Nephron (organoid): Measurements from ENCODE around the gene TRIM9.
A peak's percentile ranks its signal among the peaks of the same experiment; 100 is the strongest.

Experiments
- H3K27ac Mint-ChIP-seq, 3 experiments: 2 replicates each; pipeline ENCODE4 v1.8.0; 2020; ENCODE audit warnings: mixed read lengths in 3 of 3, mild to moderate bottlenecking in 2 of 3, moderate library complexity in 1 of 3
- H3K27me3 Mint-ChIP-seq: 2 replicates; pipeline ENCODE4 v1.8.0; 2021; ENCODE audit warnings: low read depth, mild to moderate bottlenecking, moderate library complexity, mixed read lengths
- H3K36me3 Mint-ChIP-seq: 2 replicates; pipeline ENCODE4 v1.8.0; 2020; ENCODE audit warnings: low read depth, mixed read lengths
- H3K4me1 Mint-ChIP-seq: 2 replicates; pipeline ENCODE4 v1.8.0; 2020; ENCODE audit warnings: mixed read lengths
- H3K4me3 Mint-ChIP-seq, 3 experiments: 2 replicates each; pipeline ENCODE4 v1.8.0; 2020; ENCODE audit warnings: mild to moderate bottlenecking in 3 of 3, mixed read lengths in 3 of 3, moderate library complexity in 2 of 3
- H3K9me3 Mint-ChIP-seq: 2 replicates; pipeline ENCODE4 v1.8.0; 2020; ENCODE audit warnings: mixed read lengths
- TF ChIP-seq, protein P1 (sequence below), 3 experiments: fragments of 200-600 bp; sonication (generic); IDR thresholded peaks; one replicate each; pipeline ENCODE4 v1.5.0; 2021; ENCODE audit warnings: antibody characterized with exemption in 3 of 3; ENCODE audit not compliant: unreplicated experiment in 3 of 3

Gene TRIM9

DNA sequence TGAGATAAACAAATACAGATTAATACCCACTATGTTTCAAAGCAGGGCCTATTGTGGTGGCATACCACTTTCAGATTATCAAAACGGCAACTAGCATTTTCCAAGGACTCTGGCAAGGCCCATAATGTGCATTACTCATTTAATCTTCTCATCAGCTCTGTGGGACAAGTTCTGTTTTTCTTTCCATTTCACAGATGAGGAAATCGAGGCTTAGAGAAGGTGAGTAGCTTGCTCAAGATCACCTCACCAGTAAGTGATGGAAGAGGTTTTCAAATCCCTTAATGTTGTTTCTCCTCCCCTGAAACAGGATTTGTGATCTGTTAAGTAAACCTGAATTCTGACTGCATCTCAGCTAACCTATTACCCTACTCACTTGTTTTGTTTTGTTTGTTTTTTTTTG, 146.7 kb downstream of the TRIM9 start:
- H3K4me3 Mint-ChIP-seq: no peak overlapping the region
- H3K9me3 Mint-ChIP-seq: peaks cover 3% of the 10 kb centered on the region
- H3K4me1 Mint-ChIP-seq: peaks cover 13% of the 10 kb centered on the region
- TF ChIP-seq, protein P1, sequence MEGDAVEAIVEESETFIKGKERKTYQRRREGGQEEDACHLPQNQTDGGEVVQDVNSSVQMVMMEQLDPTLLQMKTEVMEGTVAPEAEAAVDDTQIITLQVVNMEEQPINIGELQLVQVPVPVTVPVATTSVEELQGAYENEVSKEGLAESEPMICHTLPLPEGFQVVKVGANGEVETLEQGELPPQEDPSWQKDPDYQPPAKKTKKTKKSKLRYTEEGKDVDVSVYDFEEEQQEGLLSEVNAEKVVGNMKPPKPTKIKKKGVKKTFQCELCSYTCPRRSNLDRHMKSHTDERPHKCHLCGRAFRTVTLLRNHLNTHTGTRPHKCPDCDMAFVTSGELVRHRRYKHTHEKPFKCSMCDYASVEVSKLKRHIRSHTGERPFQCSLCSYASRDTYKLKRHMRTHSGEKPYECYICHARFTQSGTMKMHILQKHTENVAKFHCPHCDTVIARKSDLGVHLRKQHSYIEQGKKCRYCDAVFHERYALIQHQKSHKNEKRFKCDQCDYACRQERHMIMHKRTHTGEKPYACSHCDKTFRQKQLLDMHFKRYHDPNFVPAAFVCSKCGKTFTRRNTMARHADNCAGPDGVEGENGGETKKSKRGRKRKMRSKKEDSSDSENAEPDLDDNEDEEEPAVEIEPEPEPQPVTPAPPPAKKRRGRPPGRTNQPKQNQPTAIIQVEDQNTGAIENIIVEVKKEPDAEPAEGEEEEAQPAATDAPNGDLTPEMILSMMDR (IDR thresholded peaks at IDR 0.05; ENCODE audit: unreplicated experiment in 3 of 3): no peak
- peak overlapping the region in 1 of 3 experiments; percentile 28 for H3K27ac Mint-ChIP-seq
- H3K36me3 Mint-ChIP-seq: peaks cover under 1% of the 10 kb centered on the region
- H3K27me3 Mint-ChIP-seq: peaks cover 7% of the 10 kb centered on the region

DNA sequence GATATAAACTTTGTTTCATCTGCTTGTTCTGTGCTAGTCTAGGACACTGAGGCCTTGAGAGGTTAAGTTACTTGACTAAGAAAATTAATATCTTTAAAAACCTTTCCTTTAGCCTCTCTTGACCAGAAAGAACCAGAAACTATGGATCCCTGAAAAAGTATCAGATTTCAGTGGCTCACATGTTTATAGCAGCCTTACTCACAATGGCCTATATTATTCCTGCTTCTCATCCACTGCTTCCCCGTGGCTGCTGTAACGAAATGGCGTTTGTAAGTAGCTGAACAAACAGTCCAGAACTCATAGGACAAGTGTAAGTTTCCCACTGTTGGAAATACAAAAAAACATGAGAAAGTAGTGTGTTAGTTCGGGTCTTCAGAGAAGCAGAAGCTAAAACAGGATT, 147.5 kb downstream of the TRIM9 start:
- H3K36me3 Mint-ChIP-seq: peaks cover 3% of the 10 kb centered on the region
- H3K27me3 Mint-ChIP-seq: peaks cover 7% of the 10 kb centered on the region
- H3K9me3 Mint-ChIP-seq: peaks cover 3% of the 10 kb centered on the region
- no peak overlapping the region for H3K4me3 Mint-ChIP-seq
- peak overlapping the region; percentile 28 to 89 (median 77) for H3K27ac Mint-ChIP-seq
- TF ChIP-seq, protein P1 (IDR thresholded peaks at IDR 0.05; ENCODE audit: unreplicated experiment in 3 of 3): no peak
- peaks cover 16% of the 10 kb centered on the region for H3K4me1 Mint-ChIP-seq

DNA sequence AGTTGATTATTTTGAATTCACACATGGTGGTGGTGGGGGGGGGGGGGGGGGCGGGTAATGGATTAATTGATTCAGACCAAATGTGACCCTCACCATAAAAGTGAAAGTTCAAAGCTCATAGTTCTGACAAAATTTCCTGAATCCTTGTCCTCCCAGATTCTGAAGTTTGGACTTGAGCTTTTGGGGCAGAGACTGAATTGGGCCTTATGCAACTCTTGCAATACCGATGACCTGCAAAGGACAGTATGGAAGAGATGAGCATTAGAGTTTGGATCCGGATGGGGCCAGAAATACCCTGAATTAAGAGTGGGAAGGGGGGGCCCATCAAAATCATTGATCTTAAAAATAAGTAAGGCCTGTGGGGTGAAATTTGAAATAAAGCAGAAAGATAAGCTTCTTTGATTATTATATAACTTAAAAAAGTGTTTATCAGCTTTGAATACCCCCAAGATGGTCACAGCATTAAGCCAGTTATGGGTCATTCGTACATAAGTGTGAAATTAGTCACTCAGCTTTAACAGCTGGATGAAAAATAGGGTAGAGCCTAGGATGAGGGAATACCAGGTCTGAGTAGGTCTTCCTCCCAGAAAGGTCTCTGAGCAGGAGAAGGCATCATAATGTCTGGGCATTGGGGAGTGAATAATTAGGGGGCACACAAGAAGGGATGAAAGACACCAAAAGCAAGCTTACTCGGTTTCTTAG, 148.5 kb downstream of the TRIM9 start:
- peaks cover 16% of the 10 kb centered on the region for H3K4me1 Mint-ChIP-seq
- H3K36me3 Mint-ChIP-seq: peaks cover 3% of the 10 kb centered on the region
- peaks cover 7% of the 10 kb centered on the region for H3K27me3 Mint-ChIP-seq
- TF ChIP-seq, protein P1 (IDR thresholded peaks at IDR 0.05; ENCODE audit: unreplicated experiment in 3 of 3): no peak
- H3K27ac Mint-ChIP-seq: peak overlapping the region in 2 of 3 experiments; percentile 44 to 73
- H3K9me3 Mint-ChIP-seq: peaks cover 3% of the 10 kb centered on the region
- H3K4me3 Mint-ChIP-seq: peak overlapping the region; percentile 21 to 45 (median 30)

DNA sequence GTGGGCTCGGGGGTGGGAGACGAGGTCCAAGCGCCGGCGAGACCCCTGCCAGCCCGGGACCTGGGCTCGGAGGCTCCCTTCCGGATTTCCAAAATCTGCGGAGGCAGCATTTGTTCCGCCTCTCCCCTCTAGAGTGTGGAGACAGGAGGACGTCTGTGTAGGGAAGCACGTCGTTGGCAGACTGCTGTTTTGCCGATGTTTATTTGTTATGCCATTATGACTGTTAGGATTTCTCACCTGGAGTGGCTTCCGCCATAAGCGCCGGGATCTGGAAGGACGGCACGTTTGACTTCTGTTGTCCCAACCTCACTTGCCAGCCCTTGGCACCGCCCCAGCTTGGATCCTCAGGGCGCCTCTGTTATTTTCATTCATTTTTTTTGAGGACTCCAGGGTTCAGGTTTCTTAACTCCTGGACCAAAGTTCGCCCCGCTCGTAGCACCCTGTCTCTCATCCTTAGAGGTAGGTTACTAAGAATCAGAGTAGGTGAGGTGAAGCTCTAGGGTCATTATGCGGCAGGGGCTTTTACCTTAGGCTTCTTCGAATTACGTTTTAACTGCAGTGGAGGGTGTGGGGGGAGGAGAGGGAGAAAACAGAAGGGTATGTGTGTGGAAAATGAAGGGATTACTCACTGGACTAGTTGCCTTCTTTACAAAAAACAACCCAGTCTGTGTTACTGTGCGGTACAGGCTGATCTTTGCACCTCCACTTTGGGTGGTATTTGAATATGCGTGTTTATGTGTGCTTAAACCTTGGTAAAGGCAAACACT, 150.1 kb downstream of the TRIM9 start:
- Mint-ChIP-seq H3K27me3 (peaks cover 7% of the 10 kb centered on the region), H3K4me3 (peak overlapping the region; percentile 90 to 93 (median 90)), H3K36me3 (peaks cover 3% of the 10 kb centered on the region), H3K4me1 (peaks cover 16% of the 10 kb centered on the region), H3K9me3 (peaks cover 3% of the 10 kb centered on the region), H3K27ac (peak overlapping the region in 2 of 3 experiments; percentile 50 to 68)
- TF ChIP-seq, protein P1 (IDR thresholded peaks at IDR 0.05; ENCODE audit: unreplicated experiment in 3 of 3): no peak

DNA sequence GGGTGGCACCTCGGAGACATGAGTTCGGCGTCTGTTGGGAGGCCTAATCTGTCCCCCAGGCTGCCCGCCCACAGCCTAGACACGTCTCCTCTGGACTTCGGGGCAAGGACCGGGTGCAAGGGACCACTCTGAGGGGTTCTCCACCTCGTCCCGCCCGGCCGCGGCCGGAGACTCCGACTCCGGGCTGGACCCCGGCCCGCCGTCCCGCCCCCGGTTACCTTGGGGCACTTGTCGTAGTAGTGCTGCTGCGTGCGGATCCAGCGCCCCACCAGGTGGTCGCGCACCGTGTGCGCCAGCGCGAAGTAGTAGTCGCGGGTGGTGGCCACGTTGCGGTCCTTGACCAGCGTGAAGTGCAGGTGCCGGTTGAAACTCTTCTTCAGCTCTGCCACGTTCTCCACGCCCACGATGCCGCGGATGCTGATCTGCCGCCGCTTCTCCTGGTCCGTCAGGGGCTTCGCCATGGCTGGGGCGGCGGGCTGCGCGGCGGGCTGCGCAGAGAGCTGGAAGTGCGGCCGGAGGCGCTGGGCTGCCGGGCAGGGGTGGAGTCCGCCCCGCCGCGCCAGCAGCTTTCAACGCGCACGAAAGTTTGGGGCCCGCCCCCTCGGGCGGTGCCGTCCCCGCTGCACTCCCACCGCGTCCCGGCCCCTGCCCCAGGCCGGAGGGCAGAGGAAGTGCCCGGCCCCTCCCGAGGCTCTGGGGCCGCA, 150.8 kb downstream of the TRIM9 start, which contains the start of gene PYGL:
TSS of gene PYGL (minus strand) at position 541 of the 704 bp plus-strand sequence. CDS start at position 461, 80 bp downstream.
- Mint-ChIP-seq H3K27me3 (peaks cover 7% of the 10 kb centered on the region), H3K36me3 (peaks cover 3% of the 10 kb centered on the region), H3K4me1 (peaks cover 16% of the 10 kb centered on the region), H3K4me3 (peak within 1 kb of the TSS; percentile 90 to 93 (median 93)), H3K27ac (peak within 1 kb of the TSS in 2 of 3 experiments; percentile 50 to 70), H3K9me3 (peaks cover 3% of the 10 kb centered on the region)
- TF ChIP-seq, protein P1 (IDR thresholded peaks at IDR 0.05; ENCODE audit: unreplicated experiment in 3 of 3): no peak
